Measurements from ENCODE around the gene DHRS12. TPM values are rescaled to one million over a fixed set of nuclear protein-coding genes. Genes with fewer than 3 reads are reported as not detected.

DHRS12 gene
- total RNA-seq, 1 experiment from 2014 or later = 6.8 TPM

GRCh38 chr13:51841732-51842131, 37.8 kb upstream of the DHRS12 start:
- ChIA-PET CTCF (interaction anchor here (1.1 to 2.9 kb wide), 2 partner anchors 15 to 27 kb away, joined by 3 to 16 read pairs; no protein-coding TSS in a partner anchor), POLR2A (interaction anchor here (0.5 to 0.7 kb wide), 4 partner anchors 46 to 513 kb away, joined by 3 to 4 read pairs (median 4); no protein-coding TSS in a partner anchor)
- H3K36me3 Mint-ChIP-seq (ENCODE audit: insufficient read depth, unreplicated experiment) = no peaks in the 10 kb centered on the region

GRCh38 chr13:51840917-51841316, 37.0 kb upstream of the DHRS12 start:
- DNase-seq (ENCODE audit: unreplicated experiment) = no peak
- no peaks in the 10 kb centered on the region for H3K9me3 Mint-ChIP-seq (ENCODE audit: unreplicated experiment)
- H3K4me3 Mint-ChIP-seq (ENCODE audit: unreplicated experiment) = no peak overlapping the region
- ChIA-PET CTCF (interaction anchor here (1.1 to 2.9 kb wide), 2 partner anchors 14 to 26 kb away, joined by 3 to 16 read pairs; no protein-coding TSS in a partner anchor), POLR2A (no interaction called here)
- H3K27ac Mint-ChIP-seq (ENCODE audit: low read depth, unreplicated experiment) = no peak overlapping the region
- no peak for TF ChIP-seq CTCF (IDR thresholded peaks at IDR 0.05; ENCODE audit: unreplicated experiment)
- no peaks in the 10 kb centered on the region for H3K36me3 Mint-ChIP-seq (ENCODE audit: insufficient read depth, unreplicated experiment)
- no TSS peak for BruUV-seq (replicated peaks)
- intact Hi-C loops (cut with micrococcal nuclease) = no loop called here
- peaks cover 9% of the 10 kb centered on the region for H3K4me1 Mint-ChIP-seq (ENCODE audit: insufficient read depth, unreplicated experiment)
- H3K27me3 Mint-ChIP-seq (ENCODE audit: insufficient read depth, unreplicated experiment) = peaks cover 42% of the 10 kb centered on the region

More at GRCh38 chr13:51841732-51842131, 37.8 kb upstream of the DHRS12 start:
- TF ChIP-seq CTCF (IDR thresholded peaks at IDR 0.05; ENCODE audit: unreplicated experiment) = no peak
- Mint-ChIP-seq H3K9me3 (ENCODE audit: unreplicated experiment) (no peaks in the 10 kb centered on the region), H3K27me3 (ENCODE audit: insufficient read depth, unreplicated experiment) (peaks cover 42% of the 10 kb centered on the region), H3K4me1 (ENCODE audit: insufficient read depth, unreplicated experiment) (peaks cover 9% of the 10 kb centered on the region), H3K27ac (ENCODE audit: low read depth, unreplicated experiment) (no peak overlapping the region), H3K4me3 (ENCODE audit: unreplicated experiment) (no peak overlapping the region)
- BruUV-seq (replicated peaks) = no TSS peak
- no peak for DNase-seq (ENCODE audit: unreplicated experiment)
- intact Hi-C loops (cut with micrococcal nuclease) = no loop called here

- Mint-ChIP-seq H3K36me3 (ENCODE audit: insufficient read depth, unreplicated experiment) (no peaks in the 10 kb centered on the region), H3K4me1 (ENCODE audit: insufficient read depth, unreplicated experiment) (peaks cover 5% of the 10 kb centered on the region), H3K4me3 (ENCODE audit: unreplicated experiment) (no peak overlapping the region), H3K9me3 (ENCODE audit: unreplicated experiment) (no peaks in the 10 kb centered on the region), H3K27ac (ENCODE audit: low read depth, unreplicated experiment) (no peak overlapping the region), H3K27me3 (ENCODE audit: insufficient read depth, unreplicated experiment) (peaks cover 36% of the 10 kb centered on the region)
- POLR2A ChIA-PET = no interaction called here
- BruUV-seq (replicated peaks) = no TSS peak
- CTCF ChIA-PET = interaction anchor here (0.5 to 1.5 kb wide), 3 partner anchors 25 to 716 kb away, joined by 3 to 5 read pairs (median 4); no protein-coding TSS in a partner anchor
- no peak for TF ChIP-seq CTCF (IDR thresholded peaks at IDR 0.05; ENCODE audit: unreplicated experiment)
- intact Hi-C loops (cut with micrococcal nuclease) = no loop called here
- no peak for DNase-seq (ENCODE audit: unreplicated experiment)
Observed at GRCh38 chr13:51839711-51840540, 36.0 kb upstream of the DHRS12 start.

- no peak for DNase-seq (ENCODE audit: unreplicated experiment)
- H3K4me3 Mint-ChIP-seq (ENCODE audit: unreplicated experiment) = no peak overlapping the region
- no peak overlapping the region for H3K27ac Mint-ChIP-seq (ENCODE audit: low read depth, unreplicated experiment)
- H3K4me1 Mint-ChIP-seq (ENCODE audit: insufficient read depth, unreplicated experiment) = no peaks in the 10 kb centered on the region
- intact Hi-C loops (cut with micrococcal nuclease) = no loop called here
- no peaks in the 10 kb centered on the region for H3K36me3 Mint-ChIP-seq (ENCODE audit: insufficient read depth, unreplicated experiment)
- no TSS peak for BruUV-seq (replicated peaks)
- TF ChIP-seq CTCF (IDR thresholded peaks at IDR 0.05; ENCODE audit: unreplicated experiment) = no peak
- peaks cover 32% of the 10 kb centered on the region for H3K27me3 Mint-ChIP-seq (ENCODE audit: insufficient read depth, unreplicated experiment)
- ChIA-PET CTCF (interaction anchor here (0.6 to 1.5 kb wide), 3 partner anchors 9 to 57 kb away, joined by 4 to 5 read pairs (median 4); no protein-coding TSS in a partner anchor), POLR2A (no interaction called here)
- H3K9me3 Mint-ChIP-seq (ENCODE audit: unreplicated experiment) = no peaks in the 10 kb centered on the region
Observed at GRCh38 chr13:51838240-51838846, 34.4 kb upstream of the DHRS12 start.

Data from MCF 10A (cell line).